WTC11 (cell line): ENCODE data around the gene FNDC1. TPM values are rescaled to one million over a fixed set of nuclear protein-coding genes. Genes with fewer than 3 reads are reported as not detected.

ENCODE experiments used
- ATAC-seq: fragments of 200-7000 bp; cut with Tn5 transposase; 2 replicates; pipeline ENCODE4 v1.10.0; 2021; ENCODE audit warnings: mild to moderate bottlenecking, moderate library complexity
- CTCF ChIA-PET: fragments of 300-600 bp; sonication (Branson Sonifier 250); formaldehyde crosslinking; loops from one replicate; lab custom pipeline; 2021; ENCODE audit warnings: antibody characterized with exemption; lab: Charles Lee
- POLR2A ChIA-PET: fragments of 350-600 bp; sonication (Branson Sonifier 250); formaldehyde crosslinking; loops from one replicate; lab custom pipeline; 2021; ENCODE audit warnings: antibody characterized with exemption; lab: Charles Lee
- DNase-seq: peaks from one replicate; pipeline ENCODE4 v3.0.0; 2021; ENCODE audit warnings: low spot score
- H3K27ac Mint-ChIP-seq: 2 replicates; pipeline ENCODE4 v1.8.0; 2021; ENCODE audit warnings: mixed read lengths
- H3K27me3 Mint-ChIP-seq: 2 replicates; pipeline ENCODE4 v1.8.0; 2021; ENCODE audit warnings: low read depth, mild to moderate bottlenecking, moderate library complexity, mixed read lengths
- H3K36me3 Mint-ChIP-seq: 2 replicates; pipeline ENCODE4 v1.8.0; 2021; ENCODE audit warnings: mixed read lengths
- H3K4me1 Mint-ChIP-seq: 2 replicates; pipeline ENCODE4 v1.8.0; 2022; ENCODE audit warnings: mixed read lengths
- H3K4me3 Mint-ChIP-seq: 2 replicates; pipeline ENCODE4 v1.8.0; 2021; ENCODE audit warnings: mild to moderate bottlenecking, moderate library complexity, mixed read lengths
- H3K9me3 Mint-ChIP-seq: 2 replicates; pipeline ENCODE4 v1.8.0; 2021; ENCODE audit warnings: mixed read lengths
- AFF4 ChIP-seq: sonication (generic); formaldehyde crosslinking; IDR thresholded peaks from 2 replicates; pipeline ENCODE4 v1.8.1; 2023; ENCODE audit warnings: mild to moderate bottlenecking, missing genetic modification reagents, borderline replicate concordance
- CREB1 ChIP-seq: sonication (generic); formaldehyde crosslinking; IDR thresholded peaks from 2 replicates; pipeline ENCODE4 v1.8.0; 2023; ENCODE audit warnings: mild to moderate bottlenecking, missing genetic modification reagents
- ETV6 ChIP-seq: sonication (generic); formaldehyde crosslinking; IDR thresholded peaks from 2 replicates; pipeline ENCODE4 v1.8.1; 2022; ENCODE audit warnings: mild to moderate bottlenecking, missing genetic modification reagents
- HMGA2 ChIP-seq: fragments of 250-450 bp; sonication (Bioruptor Pico); IDR thresholded peaks from 2 replicates; pipeline ENCODE4 v1.4.0; 2021; ENCODE audit warnings: mild to moderate bottlenecking, moderate library complexity
- JAZF1 ChIP-seq: fragments of 250-450 bp; sonication (Bioruptor Pico); IDR thresholded peaks from 2 replicates; pipeline ENCODE4 v1.9.0; 2021; ENCODE audit warnings: moderate library complexity, mild to moderate bottlenecking, inconsistent platforms
- JUN ChIP-seq: sonication (generic); formaldehyde crosslinking; IDR thresholded peaks from 2 replicates; pipeline ENCODE4 v1.8.0; 2023; ENCODE audit warnings: mild to moderate bottlenecking, missing genetic modification reagents
- KAT7 ChIP-seq: sonication (generic); formaldehyde crosslinking; IDR thresholded peaks from 2 replicates; pipeline ENCODE4 v1.8.1; 2023; ENCODE audit warnings: missing genetic modification reagents, mild to moderate bottlenecking, borderline replicate concordance
- MAX ChIP-seq: sonication (generic); formaldehyde crosslinking; IDR thresholded peaks from 2 replicates; pipeline ENCODE4 v1.8.0; 2022; ENCODE audit warnings: mild to moderate bottlenecking, missing genetic modification reagents
- NFATC4 ChIP-seq: fragments of 250-450 bp; sonication (Bioruptor Pico); IDR thresholded peaks from 2 replicates; pipeline ENCODE4 v1.9.0; 2021; ENCODE audit warnings: mild to moderate bottlenecking
- NFE2L1 ChIP-seq: sonication (generic); formaldehyde crosslinking; IDR thresholded peaks from 2 replicates; pipeline ENCODE4 v1.8.1; 2023; ENCODE audit warnings: missing genetic modification reagents
- PRDM15 ChIP-seq: sonication (generic); formaldehyde crosslinking; IDR thresholded peaks from 2 replicates; pipeline ENCODE4 v1.8.0; 2022; ENCODE audit warnings: missing genetic modification reagents
- PREB ChIP-seq: sonication (generic); formaldehyde crosslinking; IDR thresholded peaks from 2 replicates; pipeline ENCODE4 v1.8.1; 2022; ENCODE audit warnings: mild to moderate bottlenecking, missing genetic modification reagents, moderate library complexity, borderline replicate concordance
- RELA ChIP-seq: sonication (generic); formaldehyde crosslinking; IDR thresholded peaks from 2 replicates; pipeline ENCODE4 v1.8.1; 2022; ENCODE audit warnings: missing genetic modification reagents, mild to moderate bottlenecking, borderline replicate concordance
- RORB ChIP-seq: fragments of 250-450 bp; sonication (Bioruptor Pico); IDR thresholded peaks from 2 replicates; pipeline ENCODE4 v1.9.0; 2021; ENCODE audit warnings: mild to moderate bottlenecking
- TEAD4 ChIP-seq: sonication (generic); formaldehyde crosslinking; IDR thresholded peaks from 2 replicates; pipeline ENCODE4 v1.8.0; 2022; ENCODE audit warnings: mild to moderate bottlenecking, missing genetic modification reagents
- ZMAT4 ChIP-seq: fragments of 250-450 bp; sonication (Bioruptor Pico); IDR thresholded peaks from 2 replicates; pipeline ENCODE4 v1.9.0; 2021; ENCODE audit warnings: mild to moderate bottlenecking
- ZNF138 ChIP-seq: sonication (generic); formaldehyde crosslinking; conservative IDR thresholded peaks from 2 replicates; pipeline ENCODE4 v1.8.1; 2022; ENCODE audit warnings: mild to moderate bottlenecking, moderate library complexity, missing genetic modification reagents
- ZNF219 ChIP-seq: sonication (generic); formaldehyde crosslinking; IDR thresholded peaks from 2 replicates; pipeline ENCODE4 v1.8.0; 2023; ENCODE audit warnings: missing genetic modification reagents, mild to moderate bottlenecking, borderline replicate concordance
- ZNF263 ChIP-seq: sonication (generic); formaldehyde crosslinking; IDR thresholded peaks from 2 replicates; pipeline ENCODE4 v1.8.1; 2022; ENCODE audit warnings: low read depth, mild to moderate bottlenecking, moderate library complexity, missing genetic modification reagents
- ZNF671 ChIP-seq: fragments of 250-450 bp; sonication (Bioruptor Pico); IDR thresholded peaks from 2 replicates; pipeline ENCODE4 v1.8.0; 2021; ENCODE audit warnings: mild to moderate bottlenecking
- total RNA-seq: library from RNA; stranded (reverse); gene quantifications from 3 replicates; pipeline ENCODE4 v1.2.3, GENCODE V29; 2021

FNDC1 gene
- total RNA-seq, 1 experiment from 2014 or later = 0.44 TPM

- Mint-ChIP-seq H3K9me3 (no peaks in the 10 kb centered on the region), H3K4me3 (no peak overlapping the region), H3K27ac (no peak overlapping the region), H3K4me1 (no peaks in the 10 kb centered on the region), H3K27me3 (peaks cover 10% of the 10 kb centered on the region), H3K36me3 (no peaks in the 10 kb centered on the region)
- ChIA-PET CTCF (interaction anchor here (1.6 kb wide), 1 partner anchor 14 kb away, joined by 6 read pairs; no protein-coding TSS in a partner anchor), POLR2A (no interaction called here)
- TF ChIP-seq NFE2L1 (no peak), PREB (CRISPR knock-in tag) (no peak), RELA (CRISPR knock-in tag) (no peak), HMGA2 (CRISPR knock-in tag) (no peak), RORB (no peak), ETV6 (CRISPR knock-in tag) (no peak), ZNF219 (CRISPR knock-in tag) (no peak), NFATC4 (CRISPR knock-in tag) (no peak), CREB1 (CRISPR knock-in tag) (no peak), PRDM15 (CRISPR knock-in tag) (no peak), ZNF263 (no peak)
- no peak for DNase-seq
- ATAC-seq = no peak
Measured at GRCh38 chr6:159203304-159204005, 34.3 kb downstream of the FNDC1 start.

GRCh38 chr6:159204605-159205004 is 35.4 kb downstream of the FNDC1 start:
- Mint-ChIP-seq H3K9me3 (no peaks in the 10 kb centered on the region), H3K4me3 (no peak overlapping the region), H3K27ac (no peak overlapping the region), H3K36me3 (no peaks in the 10 kb centered on the region), H3K27me3 (peaks cover 10% of the 10 kb centered on the region), H3K4me1 (no peaks in the 10 kb centered on the region)
- POLR2A ChIA-PET = no interaction called here
- DNase-seq (no peak), ATAC-seq (no peak)
- CTCF ChIA-PET = no interaction called here
- TF ChIP-seq NFATC4 (CRISPR knock-in tag) = no peak
- no peak for TF ChIP-seq JAZF1 (CRISPR knock-in tag)
- TF ChIP-seq ZNF138 = no peak

GRCh38 chr6:159212028-159212427 is 42.8 kb downstream of the FNDC1 start:
- TF ChIP-seq KAT7 (CRISPR knock-in tag) = no peak
- TF ChIP-seq AFF4 (CRISPR knock-in tag) = no peak
- TF ChIP-seq TEAD4 = no peak
- no peak for TF ChIP-seq JUN (CRISPR knock-in tag)
- TF ChIP-seq PREB (CRISPR knock-in tag) = no peak
- TF ChIP-seq CREB1 (CRISPR knock-in tag) = no peak
- no peak for TF ChIP-seq MAX (CRISPR knock-in tag)
- no peak for TF ChIP-seq ZMAT4 (CRISPR knock-in tag)
- TF ChIP-seq ZNF671 = no peak
- TF ChIP-seq, all 79 proteins: peak for 0
- H3K4me3 Mint-ChIP-seq = no peak overlapping the region
- no peaks in the 10 kb centered on the region for H3K9me3 Mint-ChIP-seq
- ATAC-seq (no peak), DNase-seq (no peak)
- ChIA-PET POLR2A (no interaction called here), CTCF (interaction anchor here (1.1 to 2.1 kb wide), 5 partner anchors 21 to 443 kb away, joined by 4 to 10 read pairs (median 6); no protein-coding TSS in a partner anchor)
- no peaks in the 10 kb centered on the region for H3K4me1 Mint-ChIP-seq
- H3K27ac Mint-ChIP-seq = no peak overlapping the region
- no peaks in the 10 kb centered on the region for H3K27me3 Mint-ChIP-seq
- H3K36me3 Mint-ChIP-seq = no peaks in the 10 kb centered on the region
